ENCODE results near the gene CDKN1A. TPM values are rescaled to one million over a fixed set of nuclear protein-coding genes. Genes with fewer than 3 reads are reported as not detected.
"Not testable (repeated sequence)": the region's sequence is repeated elsewhere in the genome, so short reads cannot be mapped to it uniquely, and the experiment has no call there.

CDKN1A gene
- total RNA-seq, 1 donor from 2014 or later: 364 TPM

- H3K27me3 ChIP-seq (ENCODE audit: control insufficient read depth, insufficient read depth, low read length): no peaks in the 10 kb centered on the region
- TF ChIP-seq CTCF (IDR thresholded peaks at IDR 0.05; ENCODE audit: insufficient read depth, low read length, severe bottlenecking): no peak
- FAIRE-seq (no peak), DNase-seq (ENCODE audit: low read depth) (no peak)
- no peaks in the 10 kb centered on the region for H3K36me3 ChIP-seq (ENCODE audit: control insufficient read depth, insufficient read depth, low read length)
- no peak overlapping the region for H3K4me3 ChIP-seq (ENCODE audit: low read depth, low read length)
These were observed 27.6 kb upstream of the CDKN1A start for GRCh38 chr6:36650848-36651478.

- no peak for DNase-seq (ENCODE audit: low read depth)
- no peaks in the 10 kb centered on the region for H3K36me3 ChIP-seq (ENCODE audit: control insufficient read depth, insufficient read depth, low read length)
- TF ChIP-seq CTCF (IDR thresholded peaks at IDR 0.05; ENCODE audit: insufficient read depth, low read length, severe bottlenecking): no peak
- no peak overlapping the region for H3K4me3 ChIP-seq (ENCODE audit: low read depth, low read length)
- no peak for FAIRE-seq
- no peaks in the 10 kb centered on the region for H3K27me3 ChIP-seq (ENCODE audit: control insufficient read depth, insufficient read depth, low read length)
These were observed 26.7 kb upstream of the CDKN1A start for GRCh38 chr6:36651659-36652379.

GRCh38 chr6:36654469-36654868 is 24.0 kb upstream of the CDKN1A start:
- not testable (repeated sequence) for DNase-seq (ENCODE audit: low read depth); H3K4me3 ChIP-seq (ENCODE audit: low read depth, low read length); H3K27me3 ChIP-seq (ENCODE audit: control insufficient read depth, insufficient read depth, low read length); H3K36me3 ChIP-seq (ENCODE audit: control insufficient read depth, insufficient read depth, low read length); FAIRE-seq

- FAIRE-seq (no peak), DNase-seq (ENCODE audit: low read depth) (no peak)
- no peaks in the 10 kb centered on the region for H3K27me3 ChIP-seq (ENCODE audit: control insufficient read depth, insufficient read depth, low read length)
- no peak for TF ChIP-seq CTCF (IDR thresholded peaks at IDR 0.05; ENCODE audit: insufficient read depth, low read length, severe bottlenecking)
- H3K4me3 ChIP-seq (ENCODE audit: low read depth, low read length): no peak overlapping the region
- H3K36me3 ChIP-seq (ENCODE audit: control insufficient read depth, insufficient read depth, low read length): no peaks in the 10 kb centered on the region
These were observed 23.3 kb upstream of the CDKN1A start for GRCh38 chr6:36655085-36655724.

GRCh38 chr6:36656441-36656840 is 22.1 kb upstream of the CDKN1A start:
- TF ChIP-seq CTCF (IDR thresholded peaks at IDR 0.05; ENCODE audit: insufficient read depth, low read length, severe bottlenecking): no peak
- DNase-seq (ENCODE audit: low read depth): peak; percentile 39
- FAIRE-seq: no peak
- no peaks in the 10 kb centered on the region for H3K36me3 ChIP-seq (ENCODE audit: control insufficient read depth, insufficient read depth, low read length)
- H3K27me3 ChIP-seq (ENCODE audit: control insufficient read depth, insufficient read depth, low read length): no peaks in the 10 kb centered on the region
- no peak overlapping the region for H3K4me3 ChIP-seq (ENCODE audit: low read depth, low read length)

- no peak for DNase-seq (ENCODE audit: low read depth)
- Histone ChIP-seq H3K4me3 (ENCODE audit: low read depth, low read length) (no peak overlapping the region), H3K27me3 (ENCODE audit: control insufficient read depth, insufficient read depth, low read length) (no peaks in the 10 kb centered on the region), H3K36me3 (ENCODE audit: control insufficient read depth, insufficient read depth, low read length) (no peaks in the 10 kb centered on the region)
- no peak for TF ChIP-seq CTCF (IDR thresholded peaks at IDR 0.05; ENCODE audit: insufficient read depth, low read length, severe bottlenecking)
- no peak for FAIRE-seq
These were observed 21.2 kb upstream of the CDKN1A start for GRCh38 chr6:36657271-36657670.
